HG02642 (cell line): ENCODE data around the gene DOCK11.
"Not testable (repeated sequence)": the region's sequence is repeated elsewhere in the genome, so short reads cannot be mapped to it uniquely, and the experiment has no call there.

Experiments used
- ATAC-seq: cut with Tn5 transposase; IDR thresholded peaks from one replicate; pipeline ENCODE4 v1.9.1; 2021; ENCODE audit warnings: mild to moderate bottlenecking; ENCODE audit not compliant: unreplicated experiment, poor library complexity

Gene DOCK11

DNA sequence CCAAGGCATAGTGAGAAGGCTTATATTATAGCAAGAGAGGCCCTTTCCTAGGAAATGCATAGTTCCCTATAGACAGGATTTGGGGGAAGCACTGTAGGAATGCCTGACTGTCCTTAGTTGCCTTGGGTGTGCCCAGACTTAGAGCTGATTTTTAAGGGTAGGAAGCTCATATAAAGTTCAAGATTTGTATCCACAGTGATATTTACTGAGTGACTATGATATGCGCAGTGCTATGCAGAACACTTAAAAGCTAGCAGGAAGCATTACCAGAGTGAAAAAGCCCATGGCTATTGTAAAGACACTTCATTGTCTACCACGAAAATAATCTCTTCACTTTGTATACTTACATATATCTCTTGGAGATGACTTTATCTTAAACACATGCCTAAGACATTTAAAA is 181.7 kb downstream of the DOCK11 start:
- no peak for ATAC-seq

- no peak for ATAC-seq
Measured at GRCh38 chrX:118679290-118679689, 183.7 kb downstream of the DOCK11 start.

GRCh38 chrX:118682258-118683014 is 186.8 kb downstream of the DOCK11 start:
- no peak for ATAC-seq

DNA sequence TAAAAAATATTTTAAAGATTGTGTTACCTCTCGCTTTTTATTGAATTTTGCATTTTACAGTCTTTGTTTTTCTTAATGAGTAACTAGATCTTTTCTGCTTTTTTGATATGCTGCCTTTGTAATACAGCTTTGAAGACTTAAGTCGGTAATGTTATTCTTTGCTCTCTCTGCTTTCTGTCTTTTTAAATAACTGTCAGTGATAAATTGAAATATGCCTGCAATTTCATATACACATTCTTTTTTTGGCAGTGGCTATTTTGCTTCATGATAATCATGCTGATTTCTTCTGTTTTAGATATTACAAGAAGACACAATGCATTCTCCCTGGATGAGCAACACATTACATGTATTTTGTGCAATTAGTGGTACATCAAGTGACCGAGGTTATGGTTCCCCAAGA is 189.8 kb downstream of the DOCK11 start:
- no peak for ATAC-seq

GRCh38 chrX:118688935-118689334 is 193.3 kb downstream of the DOCK11 start:
- ATAC-seq, result no peak

DNA sequence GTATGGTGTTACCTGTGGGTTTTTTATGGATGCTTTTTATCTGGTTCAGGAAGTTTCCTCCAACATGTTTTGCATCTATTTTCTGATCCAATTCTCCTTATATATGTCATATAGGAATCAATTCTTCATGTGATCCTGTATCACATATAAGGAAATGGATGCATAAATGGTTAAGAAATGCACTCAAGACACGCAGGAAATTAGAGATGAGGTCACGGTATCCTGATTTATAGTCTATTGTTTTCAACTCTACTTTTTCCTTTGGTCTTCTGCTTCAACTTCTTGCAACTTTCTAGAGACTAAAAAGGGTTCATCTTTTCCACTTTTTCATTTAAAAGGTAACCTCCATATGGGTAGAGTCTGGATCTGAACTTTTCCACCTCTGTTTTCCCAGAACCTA is 198.2 kb downstream of the DOCK11 start:
- ATAC-seq, result no peak

GRCh38 chrX:118694638-118695037 is 199.0 kb downstream of the DOCK11 start:
- ATAC-seq, result no peak

DNA sequence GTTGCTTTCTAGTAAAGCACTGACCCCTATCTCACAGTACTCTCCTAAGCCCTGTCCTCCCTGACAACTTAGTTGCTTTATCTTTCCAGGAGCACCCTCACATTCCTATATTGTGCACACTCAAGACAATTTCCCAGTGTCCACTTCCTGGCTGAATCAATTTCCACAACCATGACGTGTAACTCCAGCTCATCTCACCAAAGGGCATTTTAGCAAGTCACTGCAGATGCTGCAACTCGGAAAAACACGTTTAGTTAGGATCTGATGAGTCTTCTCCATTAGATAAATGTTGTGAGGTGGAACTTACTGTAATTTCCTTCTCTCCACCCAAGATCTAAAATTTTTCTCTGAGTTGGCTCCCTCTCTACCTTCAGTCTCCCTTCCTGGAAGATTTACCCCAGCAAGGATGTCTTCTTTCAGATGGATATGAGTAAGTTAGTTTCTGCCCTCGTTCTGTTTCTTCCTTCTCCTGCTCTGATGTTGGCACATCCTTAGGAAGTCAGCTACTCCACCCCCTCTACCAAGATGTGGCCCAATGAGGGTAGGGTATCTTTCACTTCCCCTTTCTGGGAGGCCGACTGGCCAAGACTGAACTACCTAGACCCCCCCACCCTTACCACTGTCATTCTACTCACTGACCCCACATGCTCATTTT is 203.0 kb downstream of the DOCK11 start:
- no peak for ATAC-seq

GRCh38 chrX:118702741-118703140 is 207.1 kb downstream of the DOCK11 start:
- ATAC-seq, result no peak

DNA sequence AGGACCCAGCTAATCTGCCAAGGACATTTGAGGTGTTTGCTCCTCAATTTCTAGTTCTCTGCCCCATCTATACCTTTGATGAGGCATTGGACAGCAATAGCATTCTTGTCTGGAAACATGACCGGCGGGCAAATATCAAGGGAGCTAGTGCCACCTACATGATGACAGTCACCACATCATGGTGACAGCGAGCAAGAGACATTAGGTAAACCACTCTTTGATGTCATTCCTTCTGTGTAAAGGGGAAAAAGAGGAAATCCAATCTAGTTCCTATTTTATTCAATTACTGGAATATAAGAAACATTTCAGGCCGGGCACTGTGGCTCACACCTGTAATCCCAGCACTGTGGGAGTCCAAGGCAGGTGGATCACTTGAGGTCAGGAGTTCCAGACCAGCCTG is 211.1 kb downstream of the DOCK11 start:
- ATAC-seq, result no peak

DNA sequence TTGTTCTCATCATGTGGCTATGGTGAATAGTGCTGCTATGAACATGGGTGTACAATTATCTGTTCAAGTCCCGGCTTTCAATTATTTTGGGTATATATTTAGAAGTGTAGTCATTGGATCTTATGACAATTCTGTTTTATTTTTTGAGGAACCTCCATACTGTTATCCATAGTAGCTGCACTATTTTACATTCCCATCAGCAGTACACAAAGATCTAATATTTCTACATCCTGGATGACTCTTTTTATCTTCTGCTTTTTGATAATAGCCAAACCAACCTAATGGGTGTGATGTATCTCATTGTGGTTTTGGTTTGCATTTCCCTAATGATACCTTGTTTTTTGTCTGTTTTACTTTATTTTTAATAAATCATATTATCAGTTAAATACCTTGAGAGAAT is 218.9 kb downstream of the DOCK11 start:
- no peak for ATAC-seq

GRCh38 chrX:118715917-118716316 is 220.3 kb downstream of the DOCK11 start:
- not testable (repeated sequence) for ATAC-seq

DNA sequence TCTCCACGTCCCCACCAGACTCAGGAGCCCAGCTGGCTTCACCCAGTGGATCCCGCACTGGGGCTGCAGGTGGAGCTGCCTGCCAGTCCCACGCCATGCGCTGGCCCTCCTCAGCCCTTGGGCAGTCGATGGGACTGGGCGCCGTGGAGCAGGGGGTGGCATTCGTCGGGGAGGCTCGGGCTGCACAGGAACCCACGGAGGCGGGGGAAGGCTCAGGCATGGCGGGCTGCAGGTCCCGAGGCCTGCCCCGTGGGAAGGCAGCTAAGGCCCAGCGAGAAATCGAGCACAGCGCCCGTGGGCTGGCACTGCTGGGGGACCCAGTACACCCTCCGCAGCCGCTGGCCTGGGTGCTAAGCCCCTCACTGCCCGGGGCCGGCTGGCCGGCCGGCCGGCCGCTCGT is 221.2 kb downstream of the DOCK11 start:
- ATAC-seq, result not testable (repeated sequence)

DNA sequence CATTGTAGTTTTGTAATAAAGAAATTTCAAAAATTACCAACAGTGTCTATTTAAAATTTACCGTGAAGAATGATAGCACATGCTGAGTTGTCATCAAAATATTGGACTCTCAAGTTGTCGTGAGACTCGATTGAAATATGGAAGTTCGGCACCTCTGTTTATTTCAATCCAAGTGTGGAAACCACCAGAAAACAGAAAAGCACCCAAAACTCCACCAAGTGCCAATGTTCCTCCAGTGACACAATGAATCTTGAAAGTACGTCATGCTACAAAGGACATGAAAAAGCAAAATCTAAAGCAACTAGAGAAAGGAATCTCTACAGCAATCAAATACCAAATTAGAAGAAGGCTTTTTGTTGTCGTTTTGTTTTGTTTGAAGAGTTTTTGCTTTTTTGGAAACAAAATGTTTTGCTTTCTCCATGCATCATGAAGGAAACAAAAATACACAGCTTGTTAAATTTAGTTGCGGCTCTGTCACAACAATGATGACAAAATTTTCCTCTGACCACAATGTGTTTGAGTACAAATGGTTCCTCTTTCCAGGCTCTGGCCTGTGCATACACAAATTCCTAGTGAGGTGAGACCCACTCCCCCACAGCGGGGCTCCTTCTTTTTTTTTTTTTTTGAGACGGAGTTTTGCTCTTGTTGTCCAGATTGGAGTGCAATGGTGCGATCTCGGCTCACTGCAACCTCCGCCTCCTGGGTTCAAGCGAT is 222.2 kb downstream of the DOCK11 start:
- no peak for ATAC-seq

- no peak for ATAC-seq
Measured at GRCh38 chrX:118718737-118719136, 223.1 kb downstream of the DOCK11 start.

GRCh38 chrX:118720058-118720707 is 224.6 kb downstream of the DOCK11 start:
- no peak for ATAC-seq

GRCh38 chrX:118723376-118723775 is 227.8 kb downstream of the DOCK11 start:
- ATAC-seq, result no peak

DNA sequence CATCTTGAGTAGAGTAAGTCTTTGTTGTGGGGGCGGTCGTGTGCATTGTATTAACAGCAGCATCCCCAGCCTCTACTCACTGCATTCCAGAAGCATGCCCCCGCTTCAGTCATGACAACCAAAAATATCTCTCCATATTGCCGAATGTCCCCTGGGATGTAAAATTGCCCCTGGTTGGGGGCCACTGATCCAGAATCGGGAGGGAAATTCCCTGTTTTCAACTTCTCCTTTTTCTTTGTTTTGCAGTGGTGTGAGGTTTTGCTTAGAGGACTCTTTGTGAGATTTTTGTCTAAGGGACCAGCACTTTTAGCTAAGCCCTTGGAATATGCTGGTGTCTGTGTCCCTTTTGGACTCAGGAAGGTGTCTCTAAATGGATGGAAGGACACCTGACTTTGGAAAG is 228.8 kb downstream of the DOCK11 start:
- ATAC-seq, result no peak

- ATAC-seq, result no peak
Measured at GRCh38 chrX:118724775-118725174, 229.2 kb downstream of the DOCK11 start.

DNA sequence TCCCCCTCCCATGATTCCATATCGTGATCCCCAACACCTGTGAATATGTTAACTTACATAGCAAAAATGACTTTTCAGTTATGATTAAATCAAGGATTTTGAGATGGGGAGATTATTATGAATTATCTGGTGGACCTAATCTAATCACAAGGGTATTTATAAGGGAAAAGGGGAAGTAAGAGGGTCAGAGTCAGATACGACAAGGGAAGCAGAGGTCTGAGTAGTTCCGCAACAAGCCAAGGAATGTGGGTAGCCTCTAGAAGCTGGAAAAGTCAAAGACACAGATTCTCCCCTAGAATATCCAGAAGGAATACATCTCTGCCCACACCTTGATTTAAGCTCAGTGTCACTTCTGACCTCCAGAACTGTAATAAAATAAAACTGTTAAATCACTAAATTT is 230.8 kb downstream of the DOCK11 start:
- no peak for ATAC-seq
